GM18873 (cell line): Measurements from ENCODE around the gene PELI3.

Experiments used
- ATAC-seq: cut with Tn5 transposase; IDR thresholded peaks from one replicate; pipeline ENCODE4 v1.9.1; 2021; ENCODE audit warnings: mild to moderate bottlenecking, moderate library complexity, moderate number of reproducible peaks; ENCODE audit not compliant: unreplicated experiment, low FRiP score

Gene PELI3

DNA sequence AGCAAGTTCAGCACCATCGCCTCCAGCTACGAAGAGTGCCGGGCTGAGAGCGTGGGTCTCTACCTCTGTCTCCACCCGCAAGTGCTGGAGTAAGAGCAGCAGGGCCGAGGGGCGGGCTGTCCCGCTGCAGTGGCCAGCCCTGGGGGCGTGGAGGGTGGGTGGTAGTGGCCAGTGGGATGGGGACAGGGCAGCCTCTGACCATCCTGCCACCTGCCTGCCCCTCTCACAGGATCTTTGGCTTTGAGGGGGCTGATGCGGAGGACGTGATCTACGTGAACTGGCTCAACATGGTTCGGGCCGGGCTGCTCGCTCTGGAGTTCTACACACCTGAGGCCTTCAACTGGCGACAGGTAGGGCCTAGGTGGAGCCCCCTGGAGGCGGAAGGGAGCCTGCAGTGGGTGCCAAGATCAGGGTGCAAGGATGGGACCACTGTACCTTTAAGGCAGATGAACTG lies 28.7 kb downstream of the PELI3 start:
- ATAC-seq = no peak

DNA sequence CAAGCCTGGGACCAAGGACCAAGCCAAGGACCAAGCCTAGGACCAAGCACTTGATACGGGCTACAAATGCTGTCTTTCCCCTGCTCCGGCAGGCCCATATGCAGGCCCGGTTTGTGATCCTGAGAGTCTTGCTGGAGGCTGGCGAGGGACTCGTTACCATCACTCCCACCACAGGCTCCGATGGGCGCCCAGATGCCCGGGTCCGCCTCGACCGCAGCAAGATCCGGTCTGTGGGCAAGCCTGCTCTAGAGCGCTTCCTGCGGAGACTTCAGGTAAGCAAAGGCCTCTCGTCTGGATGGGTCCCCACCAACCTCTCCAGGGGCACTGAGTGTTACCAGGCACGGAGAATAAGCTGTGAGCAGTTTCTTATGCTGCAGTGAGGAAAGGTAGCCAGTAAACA lies 30.5 kb downstream of the PELI3 start:
- ATAC-seq = no peak

DNA sequence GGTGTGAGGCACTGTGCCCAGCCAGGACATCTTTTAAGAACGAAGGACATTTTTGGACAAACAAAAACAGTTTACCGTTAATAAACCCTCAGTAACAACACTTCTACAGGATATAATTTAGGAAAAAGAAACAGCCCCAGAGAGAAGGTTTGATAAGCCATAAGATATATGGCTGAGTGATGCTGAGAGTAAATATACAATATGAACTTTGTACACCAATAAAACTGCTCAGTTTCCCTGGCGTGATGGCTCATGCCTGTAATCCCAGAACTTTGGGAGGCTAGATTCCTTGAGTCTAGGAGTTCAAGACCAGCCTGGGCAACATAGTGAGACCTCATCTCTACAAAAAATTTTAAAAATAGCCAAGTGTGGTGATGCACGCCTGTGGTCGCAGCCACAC lies 31.8 kb downstream of the PELI3 start:
- ATAC-seq = no peak

DNA sequence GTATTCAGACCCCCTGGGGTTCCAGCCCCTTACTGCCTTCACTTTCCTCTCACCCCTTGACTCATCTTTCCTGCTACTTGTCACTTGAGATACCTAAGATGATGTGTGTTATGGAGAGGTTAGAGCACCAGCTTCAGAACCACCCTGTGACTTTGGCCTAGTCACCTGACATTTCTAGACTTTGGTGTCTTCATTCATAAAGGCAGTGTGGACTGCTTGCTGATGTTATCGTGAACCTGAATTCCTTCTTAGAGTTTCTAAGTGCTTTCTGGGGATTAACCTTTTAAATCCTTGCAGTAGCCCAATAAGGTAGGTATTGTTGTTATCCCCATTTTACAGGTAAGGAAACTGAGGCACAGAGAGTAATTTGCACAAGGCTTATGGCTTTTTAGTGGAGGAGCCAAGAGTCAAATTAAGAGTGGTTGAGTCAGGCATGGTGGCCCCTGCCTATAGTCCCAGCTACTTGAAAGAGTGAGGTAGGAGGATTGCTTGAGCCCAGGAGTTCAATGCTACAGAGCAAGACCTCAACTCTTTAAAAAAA lies 38.6 kb downstream of the PELI3 start:
- ATAC-seq = no peak

DNA sequence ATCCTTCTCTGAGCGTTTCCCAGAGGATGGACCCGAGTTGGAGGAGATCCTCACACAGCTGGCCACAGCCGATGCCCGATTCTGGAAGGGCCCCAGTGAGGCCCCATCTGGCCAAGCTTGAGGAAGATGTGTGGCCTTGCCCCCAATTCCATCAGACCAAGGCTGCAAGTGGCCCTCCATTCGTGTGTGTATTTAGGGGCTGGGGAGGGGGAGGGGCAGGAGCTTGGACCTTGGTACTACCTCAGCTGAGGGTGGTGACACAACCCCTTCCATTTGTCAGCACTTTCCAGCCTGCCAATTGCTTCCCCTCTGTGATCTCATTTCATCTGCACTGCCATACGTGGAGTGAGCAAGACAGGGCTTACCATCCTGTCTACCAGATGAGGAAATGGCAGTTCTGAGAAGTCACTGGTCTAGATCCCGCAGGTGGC lies 42.4 kb downstream of the PELI3 start:
- no peak for ATAC-seq

DNA sequence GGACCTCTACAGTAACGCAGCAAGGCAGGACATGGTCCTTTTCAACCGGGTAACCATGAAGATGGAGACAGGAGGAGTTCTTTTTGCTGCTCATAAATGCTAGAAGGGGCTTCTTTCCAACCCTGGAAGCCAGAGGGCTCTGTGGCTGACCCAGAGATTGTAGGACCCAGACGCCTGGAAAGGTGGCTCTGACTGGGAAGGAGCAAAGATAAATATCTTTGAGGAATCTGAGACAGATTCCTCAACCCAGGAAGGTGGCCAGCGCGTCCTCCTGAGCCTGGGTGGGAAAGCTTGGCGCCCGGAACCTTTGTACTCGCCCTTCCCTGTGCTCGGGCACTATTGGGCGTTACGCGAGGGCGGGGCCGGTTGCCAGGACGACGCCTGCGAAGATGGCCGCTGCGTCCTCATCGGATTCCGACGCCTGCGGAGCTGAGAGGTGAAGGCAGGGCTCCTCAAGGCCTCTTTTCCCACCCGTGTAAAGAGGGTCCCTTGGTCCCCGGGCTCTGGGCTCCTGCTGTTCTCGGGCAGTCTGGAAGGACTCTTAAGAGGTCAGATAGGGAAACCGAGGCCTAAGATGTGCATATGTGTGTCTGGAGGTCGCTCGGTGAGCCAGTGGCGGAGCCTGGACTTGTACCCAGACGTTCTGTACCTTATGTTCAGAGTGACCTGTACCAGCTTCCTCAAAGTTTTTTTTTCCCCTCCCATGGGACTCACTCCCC lies 43.7 kb downstream of the PELI3 start, which contains the start of gene BBS1:
TSS of gene BBS1 (plus strand) at position 365 of the 719 bp plus-strand sequence. CDS start at position 390, 25 bp downstream.
- peak; percentile 55 for ATAC-seq

DNA sequence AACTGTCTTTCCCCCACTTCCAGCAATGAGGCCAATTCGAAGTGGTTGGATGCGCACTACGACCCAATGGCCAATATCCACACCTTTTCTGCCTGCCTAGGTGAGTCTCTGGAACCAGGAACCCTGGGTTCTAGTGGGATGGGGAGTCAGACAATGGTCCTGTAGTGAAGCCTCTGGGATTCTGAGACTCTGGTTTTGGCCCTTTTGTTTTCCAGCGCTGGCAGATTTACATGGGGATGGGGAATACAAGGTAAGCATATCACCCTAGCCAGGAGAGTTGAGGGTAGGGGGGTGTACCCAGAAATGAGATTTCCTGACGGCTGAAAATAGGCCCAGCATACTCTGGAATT lies 44.3 kb downstream of the PELI3 start:
- no peak for ATAC-seq

DNA sequence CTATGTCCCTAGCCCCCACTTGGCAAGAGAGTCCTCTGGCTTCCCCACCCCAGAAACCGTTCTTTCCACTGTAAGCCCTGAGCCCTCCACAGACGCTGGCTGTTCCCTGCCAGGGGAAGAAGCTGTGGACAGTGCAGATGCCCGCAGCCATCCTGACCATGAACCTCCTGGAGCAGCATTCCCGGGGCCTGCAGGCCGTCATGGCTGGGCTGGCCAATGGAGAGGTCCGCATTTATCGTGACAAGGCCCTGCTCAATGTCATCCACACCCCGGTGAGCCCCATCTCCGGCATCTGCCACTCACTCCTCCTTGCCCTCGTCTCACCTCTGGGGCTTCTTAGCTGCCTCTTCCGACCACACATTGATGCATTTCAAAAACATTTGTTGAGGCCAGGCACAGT lies 56.9 kb downstream of the PELI3 start:
- no peak for ATAC-seq

DNA sequence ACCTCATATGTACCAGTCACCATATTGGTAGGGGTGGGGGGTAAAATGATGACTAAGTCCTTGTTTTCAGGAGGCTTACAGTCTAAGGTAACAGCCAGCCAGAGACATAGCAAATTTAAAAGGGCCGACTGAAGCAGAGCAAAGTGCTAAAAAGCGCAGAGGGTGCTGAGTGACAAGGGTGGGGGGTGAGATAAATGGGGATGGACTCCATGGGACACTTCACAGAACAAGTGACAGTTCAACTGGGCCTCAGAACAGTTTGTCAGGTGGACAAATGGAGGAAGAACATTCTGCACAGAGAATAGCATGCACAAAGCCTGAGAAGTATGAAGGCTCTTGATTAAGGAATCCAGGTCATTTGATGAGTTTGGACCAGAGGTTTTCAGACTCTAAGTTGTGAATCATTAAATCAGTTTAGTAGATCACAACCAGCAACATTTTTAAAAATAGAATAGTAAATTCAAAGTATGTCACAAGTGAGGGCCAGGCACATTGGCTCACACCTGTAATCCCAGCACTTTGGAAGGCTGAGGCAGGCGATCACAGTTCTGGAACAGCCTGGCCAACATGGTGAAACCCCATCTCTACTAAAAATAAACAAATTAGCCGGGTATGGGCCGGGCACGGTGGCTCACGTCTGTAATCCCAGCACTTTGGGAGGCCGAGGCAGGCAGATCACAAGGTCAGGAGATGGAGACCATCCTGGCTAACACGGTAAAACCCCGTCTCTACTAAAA lies 57.8 kb downstream of the PELI3 start:
- no peak for ATAC-seq
